Ovary (tissue), 3 donors: ENCODE data around the gene CXCR2.

ENCODE experiments used
- EP300 ChIP-seq: sonication (generic); formaldehyde crosslinking; IDR thresholded peaks from one replicate; pipeline ENCODE4 v1.6.1; 2017; ENCODE audit warnings: antibody characterized with exemption
- POLR2A ChIP-seq: fragments of 450-650 bp; IDR thresholded peaks from one replicate; pipeline ENCODE4 v1.6.1; 2017; ENCODE audit warnings: antibody characterized with exemption, mild to moderate bottlenecking, moderate library complexity
- TF ChIP-seq, protein P1 (sequence below), 3 donors: fragments of 450-650 bp in 2 of 3; fragments of 200-600 bp in 1 of 3; IDR thresholded peaks; one replicate each; pipeline versions ENCODE4 v1.5.1 to v1.8.0; 2016 to 2022; ENCODE audit warnings: antibody characterized with exemption in 3 of 3, mild to moderate bottlenecking in 1 of 3
- donor health status: DM: no; HTN: no; CAD: no.

DNA sequence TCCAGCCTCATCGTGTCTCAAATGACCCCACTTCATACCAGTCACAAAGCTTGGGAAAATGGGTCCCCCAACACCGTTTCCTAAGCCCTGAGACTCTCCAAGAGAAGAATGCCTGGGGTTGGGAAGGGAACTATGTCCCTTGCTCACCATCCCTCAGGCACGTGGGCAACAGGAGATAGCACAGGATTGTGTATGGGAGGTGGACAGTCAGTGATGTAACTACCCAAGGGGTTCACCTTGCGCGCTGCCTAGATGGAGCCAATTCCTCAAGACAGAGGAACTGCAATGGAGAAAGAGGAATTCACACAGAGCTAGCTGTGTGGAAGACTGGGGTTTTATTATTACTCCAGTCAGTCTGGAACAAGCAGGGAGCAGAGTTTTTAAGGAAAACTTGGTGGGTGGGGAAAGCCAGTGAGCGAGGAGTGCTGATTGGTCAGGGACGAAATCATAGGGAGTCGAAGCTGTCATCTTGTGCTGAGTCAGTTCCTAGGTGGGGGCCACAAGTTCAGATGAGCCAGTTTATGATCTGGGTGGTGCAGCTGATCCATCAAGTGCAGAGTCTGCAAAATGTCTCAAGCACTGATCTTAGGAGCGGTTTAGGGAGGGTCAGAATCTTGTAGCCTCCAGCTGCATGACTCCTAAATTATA lies 54.8 kb downstream of the CXCR2 start:
- TF ChIP-seq, protein P1, sequence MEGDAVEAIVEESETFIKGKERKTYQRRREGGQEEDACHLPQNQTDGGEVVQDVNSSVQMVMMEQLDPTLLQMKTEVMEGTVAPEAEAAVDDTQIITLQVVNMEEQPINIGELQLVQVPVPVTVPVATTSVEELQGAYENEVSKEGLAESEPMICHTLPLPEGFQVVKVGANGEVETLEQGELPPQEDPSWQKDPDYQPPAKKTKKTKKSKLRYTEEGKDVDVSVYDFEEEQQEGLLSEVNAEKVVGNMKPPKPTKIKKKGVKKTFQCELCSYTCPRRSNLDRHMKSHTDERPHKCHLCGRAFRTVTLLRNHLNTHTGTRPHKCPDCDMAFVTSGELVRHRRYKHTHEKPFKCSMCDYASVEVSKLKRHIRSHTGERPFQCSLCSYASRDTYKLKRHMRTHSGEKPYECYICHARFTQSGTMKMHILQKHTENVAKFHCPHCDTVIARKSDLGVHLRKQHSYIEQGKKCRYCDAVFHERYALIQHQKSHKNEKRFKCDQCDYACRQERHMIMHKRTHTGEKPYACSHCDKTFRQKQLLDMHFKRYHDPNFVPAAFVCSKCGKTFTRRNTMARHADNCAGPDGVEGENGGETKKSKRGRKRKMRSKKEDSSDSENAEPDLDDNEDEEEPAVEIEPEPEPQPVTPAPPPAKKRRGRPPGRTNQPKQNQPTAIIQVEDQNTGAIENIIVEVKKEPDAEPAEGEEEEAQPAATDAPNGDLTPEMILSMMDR (IDR thresholded peaks at IDR 0.05) = no peak
- no peak for TF ChIP-seq POLR2A
- no peak for TF ChIP-seq EP300
